Pancreas (tissue), 10 donors: ENCODE results near the gene FBLN2. TPM values are rescaled to one million over a fixed set of nuclear protein-coding genes. Genes with fewer than 3 reads are reported as not detected.

ENCODE experiments used
- ATAC-seq, 4 donors: fragments of 200-7000 bp; cut with Tn5 transposase; one replicate each; pipeline versions ENCODE4 v1.8.0 to v1.9.1; 2020; ENCODE audit warnings: mild to moderate bottlenecking in 4 of 4, moderate library complexity in 4 of 4
- DNase-seq, 6 donors: peaks; one replicate each; pipeline ENCODE4 v3.0.0-alpha.2; 2020
- FAIRE-seq: peaks from 2 replicates; lab custom pipeline; 2012; peaks lifted over from hg19 to GRCh38; lab: Jason Lieb, UNC
- H3K27ac ChIP-seq, 4 donors: fragments of 200-600 bp; sonication (generic); 1 replicate in 3 of 4; 2 replicates in 1 of 4; pipeline versions ENCODE4 v1.5.0 to v1.8.0; 2020
- H3K27me3 ChIP-seq, 4 donors: fragments of 200-600 bp; one replicate each; pipeline ENCODE4 v1.8.0; 2021
- H3K36me3 ChIP-seq, 3 donors: fragments of 200-600 bp; sonication (generic) in 1 of 3; one replicate each; pipeline versions ENCODE4 v1.5.0 to v1.8.0; 2020 to 2021
- H3K4me1 ChIP-seq, 3 donors: fragments of 200-600 bp; one replicate each; pipeline ENCODE4 v1.8.0; 2021
- H3K4me3 ChIP-seq, 4 donors: fragments of 200-600 bp; sonication (generic) in 2 of 4; one replicate each; pipeline versions ENCODE4 v1.5.0 to v1.8.0; 2020 to 2021
- H3K9me3 ChIP-seq, 4 donors: fragments of 200-600 bp; one replicate each; pipeline ENCODE4 v1.8.0; 2021
- WGBS, 2 donors: extraction: QIAGEN DNeasy Blood & Tissue Kit; methylation state at CpG; one replicate each; pipeline ENCODE4 v1.1.7; 2013; 5-methylcytosine and 5-hydroxymethylcytosine counted together
- intact Hi-C, 3 donors: fragments of 100-400 bp; cut with DNase I; formaldehyde crosslinking; loops; one replicate each; pipeline versions ENCODE4 v1.11.1 to v1.14.2; 2022
- polyA plus RNA-seq, 2 donors: library from polyadenylated mRNA; stranded (reverse); fragments of 200-250 nt; gene quantifications; one replicate each; pipeline ENCODE4 v1.2.3, GENCODE V29; 2013
- total RNA-seq, 6 donors: library from RNA; stranded (reverse); fragmentation: NEBNext Ultra II Directional in 4 of 6; extraction: Animal tissue kit (Norgen Biotek cat#: 25700) in 4 of 6; gene quantifications; one replicate each; pipeline versions ENCODE4 v1.2.1 to v1.2.4, GENCODE V29; 2021 to 2023
- TF ChIP-seq, protein P1 (sequence below), 4 donors: fragments of 200-600 bp; sonication (generic) in 3 of 4; IDR thresholded peaks; one replicate each; pipeline versions ENCODE4 v1.5.0 to v1.8.0; 2021; ENCODE audit warnings: antibody characterized with exemption in 4 of 4
- donor health status: healthy with polysubstance abuse.
- donor health status: DM: no; HTN: no; CAD: no; lungs with moderate emphysema.
- donor health status: DM: no; HTN: no; CAD: no.
- donor health status: control.
- donor health status: control.
- donor health status: Bipolar disorder and iron deficiency.
- donor health status: DM: yes; HTN: yes; CAD: no.
- donor health status: DM: no; HTN: no; CAD: no.
- donor health status: DM: no; HTN: no; CAD: no.
- donor health status: DM: yes; HTN: yes; CAD: no.

FBLN2 gene
- total and polyA plus RNA-seq, 8 donors = 2.4 to 21.8 (median 4.2) TPM

DNA sequence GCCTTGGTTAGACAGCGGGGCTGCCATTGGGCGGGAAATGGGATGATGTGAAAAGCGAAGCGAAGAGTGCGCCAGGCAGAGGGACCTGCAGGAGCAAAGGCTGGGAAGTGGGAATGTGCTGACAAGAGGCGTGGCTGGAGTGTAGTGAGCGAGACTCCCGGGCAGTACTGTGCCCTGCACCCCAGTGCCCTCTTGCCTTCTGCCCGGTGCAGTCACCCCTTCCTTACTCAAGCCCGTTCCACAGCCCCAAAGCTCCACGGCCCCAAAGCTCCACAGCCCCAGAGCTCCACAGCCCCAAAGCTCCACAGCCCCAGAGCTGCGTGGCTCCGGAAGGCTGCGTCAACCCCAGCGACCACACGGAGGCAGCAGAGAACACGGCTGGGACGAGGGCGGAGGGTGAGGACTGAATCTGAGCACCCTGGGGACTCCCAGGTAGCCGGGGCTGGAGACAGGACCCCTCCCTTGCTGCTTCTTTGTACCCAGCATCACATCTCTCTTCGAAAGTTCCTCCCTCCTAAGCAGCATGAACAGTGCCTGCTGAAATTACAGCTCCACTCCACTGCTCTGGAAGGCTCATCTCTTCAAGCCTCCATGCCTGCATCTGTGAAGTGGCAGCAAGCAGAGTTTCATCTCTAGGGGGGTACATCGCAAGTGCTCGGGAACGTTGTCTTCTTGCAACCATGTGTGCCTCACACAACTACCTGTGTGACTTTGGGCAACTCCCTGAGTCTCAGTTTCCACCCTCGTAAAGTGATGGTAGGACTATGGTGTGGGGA is 108.9 kb downstream of the FBLN2 start:
- DNase-seq (peak in 5 of 6 donors; percentile 26 to 88 (median 71)), FAIRE-seq (no peak), ATAC-seq (peak; percentile 81 to 94 (median 92))
- no peak overlapping the region for H3K27ac ChIP-seq
- H3K9me3 ChIP-seq = no peaks in the 10 kb centered on the region
- peaks cover 0 to 5% (median 2%) of the 10 kb centered on the region in 4 donors for H3K27me3 ChIP-seq
- H3K4me3 ChIP-seq = no peak overlapping the region
- intact Hi-C loops = loop anchor here in 2 of 3 donors (5.0 to 10.0 kb wide), 3 partner anchors 224 to 563 kb away; partner anchors contain the start of gene WNT7A (in 1 of the 2)
- TF ChIP-seq, protein P1, sequence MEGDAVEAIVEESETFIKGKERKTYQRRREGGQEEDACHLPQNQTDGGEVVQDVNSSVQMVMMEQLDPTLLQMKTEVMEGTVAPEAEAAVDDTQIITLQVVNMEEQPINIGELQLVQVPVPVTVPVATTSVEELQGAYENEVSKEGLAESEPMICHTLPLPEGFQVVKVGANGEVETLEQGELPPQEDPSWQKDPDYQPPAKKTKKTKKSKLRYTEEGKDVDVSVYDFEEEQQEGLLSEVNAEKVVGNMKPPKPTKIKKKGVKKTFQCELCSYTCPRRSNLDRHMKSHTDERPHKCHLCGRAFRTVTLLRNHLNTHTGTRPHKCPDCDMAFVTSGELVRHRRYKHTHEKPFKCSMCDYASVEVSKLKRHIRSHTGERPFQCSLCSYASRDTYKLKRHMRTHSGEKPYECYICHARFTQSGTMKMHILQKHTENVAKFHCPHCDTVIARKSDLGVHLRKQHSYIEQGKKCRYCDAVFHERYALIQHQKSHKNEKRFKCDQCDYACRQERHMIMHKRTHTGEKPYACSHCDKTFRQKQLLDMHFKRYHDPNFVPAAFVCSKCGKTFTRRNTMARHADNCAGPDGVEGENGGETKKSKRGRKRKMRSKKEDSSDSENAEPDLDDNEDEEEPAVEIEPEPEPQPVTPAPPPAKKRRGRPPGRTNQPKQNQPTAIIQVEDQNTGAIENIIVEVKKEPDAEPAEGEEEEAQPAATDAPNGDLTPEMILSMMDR (IDR thresholded peaks at IDR 0.05) = peak; percentile 59 to 71 (median 68)
- H3K36me3 ChIP-seq = no peaks in the 10 kb centered on the region
- H3K4me1 ChIP-seq = no peaks in the 10 kb centered on the region
- WGBS, 2 donors = 8 to 14% methylated on average over 25 of the region's 25 CpGs

DNA sequence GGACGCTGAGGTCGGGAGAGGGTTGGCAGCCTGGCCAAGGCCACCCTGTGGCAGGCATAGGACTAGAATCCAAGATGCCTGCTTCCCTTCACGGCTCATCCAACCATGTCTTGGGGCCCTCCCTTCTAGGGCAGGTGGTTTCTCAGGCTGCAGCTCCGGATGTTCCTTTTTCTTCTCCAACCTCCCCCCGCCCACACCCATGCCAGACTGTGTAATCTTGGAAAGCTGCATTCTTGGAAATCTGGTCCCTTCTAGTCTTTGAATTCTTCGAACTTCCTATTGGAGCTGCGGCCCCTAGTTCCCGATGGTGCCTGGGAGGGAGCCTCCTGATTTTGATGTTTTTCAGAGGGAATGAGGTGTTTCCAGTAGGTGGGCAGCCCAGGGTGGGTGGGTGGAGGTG is 109.8 kb downstream of the FBLN2 start:
- intact Hi-C loops = loop anchor here in 2 of 3 donors (5.0 to 10.0 kb wide), 3 partner anchors 224 to 564 kb away; partner anchors contain the start of gene WNT7A (in 1 of the 2)
- 52 to 67% methylated on average over 8 of the region's 8 CpGs for WGBS, 2 donors
- FAIRE-seq = no peak

DNA sequence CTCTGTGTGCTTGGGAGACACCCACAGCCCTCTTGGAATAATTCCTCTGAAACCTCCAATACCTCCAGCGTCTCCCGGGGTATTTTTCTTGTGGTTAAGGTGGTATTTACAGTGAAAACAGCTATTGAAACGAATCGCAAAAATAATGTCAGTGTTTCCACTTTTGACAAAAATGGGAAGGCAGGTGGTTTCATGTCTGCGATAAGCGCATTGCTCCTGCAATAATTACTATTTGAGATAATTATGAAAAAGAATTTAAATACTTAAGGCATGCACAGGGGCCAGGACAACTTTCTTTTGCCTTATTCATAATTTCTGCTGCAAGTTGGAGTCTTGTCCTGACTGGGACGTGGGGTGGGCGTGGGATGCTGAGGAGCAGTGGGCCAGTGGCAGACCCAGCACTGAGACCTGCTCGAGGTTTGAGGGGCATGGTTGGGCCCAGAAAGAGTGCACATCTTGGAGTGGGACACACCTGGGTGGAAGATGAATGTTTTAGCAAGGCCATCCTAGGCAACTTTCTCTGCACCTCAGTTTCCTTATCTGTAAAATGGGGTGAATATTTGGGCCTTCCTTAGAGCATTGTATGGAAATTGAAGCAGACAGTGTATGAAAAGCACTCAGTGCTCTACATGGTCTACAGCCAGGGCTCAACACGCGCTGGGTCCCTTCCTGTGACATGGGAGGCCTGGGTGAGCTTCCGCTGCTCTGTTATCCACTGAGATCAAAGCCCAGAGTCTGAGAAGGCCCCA is 110.5 kb downstream of the FBLN2 start:
- DNase-seq (no peak), ATAC-seq (no peak), FAIRE-seq (no peak)
- Histone ChIP-seq H3K4me3 (no peak overlapping the region), H3K27ac (no peak overlapping the region), H3K9me3 (no peaks in the 10 kb centered on the region), H3K27me3 (peaks cover 0 to 5% (median 2%) of the 10 kb centered on the region in 4 donors), H3K4me1 (no peaks in the 10 kb centered on the region), H3K36me3 (no peaks in the 10 kb centered on the region)
- intact Hi-C loops = loop anchor here in 2 of 3 donors (5.0 to 10.0 kb wide), 3 partner anchors 223 to 565 kb away; partner anchors contain the start of gene WNT7A (in 1 of the 2)
- 75 to 78% methylated on average over 12 of the region's 12 CpGs for WGBS, 2 donors
- TF ChIP-seq, protein P1 (IDR thresholded peaks at IDR 0.05) = no peak

More for the DNA sequence above, 109.8 kb downstream of the FBLN2 start:
- no peaks in the 10 kb centered on the region for H3K9me3 ChIP-seq
- TF ChIP-seq, protein P1 (IDR thresholded peaks at IDR 0.05) = no peak
- no peak overlapping the region for H3K4me3 ChIP-seq
- no peak for ATAC-seq
- H3K4me1 ChIP-seq = no peaks in the 10 kb centered on the region
- no peak overlapping the region for H3K27ac ChIP-seq
- no peaks in the 10 kb centered on the region for H3K36me3 ChIP-seq
- peaks cover 0 to 5% (median 2%) of the 10 kb centered on the region in 4 donors for H3K27me3 ChIP-seq
- DNase-seq = no peak

DNA sequence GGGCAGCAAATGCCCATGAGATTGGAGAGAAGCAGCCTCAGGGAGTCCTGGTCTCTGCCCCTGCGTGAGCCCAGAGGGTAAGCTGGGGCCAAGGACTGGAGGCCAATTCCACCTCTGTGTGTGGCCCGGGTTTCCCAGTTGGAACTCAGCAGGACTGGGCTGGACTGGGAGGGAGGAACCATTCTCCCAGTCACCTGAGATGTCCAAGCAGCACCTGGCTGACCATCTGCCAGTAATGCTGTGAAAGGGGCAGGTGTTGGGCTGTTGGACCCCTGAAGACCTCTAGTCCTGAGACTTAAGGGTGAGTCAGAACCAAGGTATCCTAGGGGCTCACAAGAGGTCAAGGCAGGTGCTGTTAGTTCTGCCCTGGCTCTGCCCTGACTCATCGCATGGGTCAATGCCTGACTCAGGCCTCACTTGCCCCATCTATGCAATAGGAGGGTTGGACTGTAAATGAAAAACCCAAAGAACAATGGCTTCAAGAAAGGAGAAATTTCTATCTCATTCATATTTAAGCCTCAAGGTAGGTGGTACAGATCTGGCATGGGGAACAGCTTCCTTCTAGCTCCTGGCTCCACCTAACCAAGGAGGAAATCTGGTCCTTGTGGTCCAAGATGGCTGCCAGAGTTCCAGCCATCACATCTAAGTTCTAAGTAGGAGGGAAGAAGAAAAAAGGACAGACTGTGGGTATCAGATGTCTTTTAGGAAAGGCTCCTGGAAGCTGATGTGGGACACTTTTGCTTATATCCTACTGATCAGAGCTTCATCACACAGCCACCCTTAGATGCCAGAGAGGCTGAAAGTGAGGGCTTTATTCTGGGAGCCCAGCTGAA is 111.3 kb downstream of the FBLN2 start:
- Histone ChIP-seq H3K36me3 (no peaks in the 10 kb centered on the region), H3K4me1 (no peaks in the 10 kb centered on the region), H3K9me3 (no peaks in the 10 kb centered on the region), H3K27ac (no peak overlapping the region), H3K27me3 (peaks cover 0 to 5% (median 2%) of the 10 kb centered on the region in 4 donors), H3K4me3 (no peak overlapping the region)
- ATAC-seq (no peak), FAIRE-seq (no peak), DNase-seq (no peak)
- 73 to 90% methylated on average over 3 of the region's 3 CpGs for WGBS, 2 donors
- intact Hi-C loops = loop anchor here in 1 of 3 donors (10.0 kb wide), 1 partner anchor 215 kb away; no protein-coding TSS in a partner anchor
- TF ChIP-seq, protein P1 (IDR thresholded peaks at IDR 0.05) = no peak
